Astrocyte (in vitro differentiated cells and primary cell): Measurements from ENCODE around the gene SUOX. TPM values are rescaled to one million over a fixed set of nuclear protein-coding genes. Genes with fewer than 3 reads are reported as not detected.

Experiments used
- DNase-seq: peaks from one replicate; pipeline ENCODE4 v3.0.0-alpha.2; 2010; ENCODE audit warnings: low read depth
- FAIRE-seq: peaks from 2 replicates; lab custom pipeline; 2011; peaks lifted over from hg19 to GRCh38; lab: Jason Lieb, UNC
- H2AFZ ChIP-seq: 2 replicates; pipeline ENCODE4 v1.6.0; 2012; ENCODE audit warnings: low read depth, low read length, inconsistent platforms
- H3K27ac ChIP-seq: 2 replicates; pipeline ENCODE4 v1.5.1; 2011; ENCODE audit warnings: low read depth, low read length, inconsistent platforms
- H3K27me3 ChIP-seq: 2 replicates; pipeline ENCODE4 v1.6.0; 2011; ENCODE audit warnings: low read length, inconsistent platforms; ENCODE audit not compliant: insufficient read depth
- H3K36me3 ChIP-seq: 2 replicates; pipeline ENCODE4 v1.5.1; 2011; ENCODE audit warnings: low read length, inconsistent platforms; ENCODE audit not compliant: insufficient read depth
- H3K4me1 ChIP-seq: 2 replicates; pipeline ENCODE4 v1.5.1; 2011; ENCODE audit warnings: low read length, inconsistent platforms; ENCODE audit not compliant: insufficient read depth
- H3K4me2 ChIP-seq: 2 replicates; pipeline ENCODE4 v1.6.0; 2012; ENCODE audit warnings: low read length, inconsistent platforms
- H3K4me3 ChIP-seq: 2 replicates; pipeline ENCODE4 v1.5.1; 2011; ENCODE audit warnings: low read depth, mild to moderate bottlenecking, low read length, inconsistent platforms; ENCODE audit not compliant: insufficient read depth
- H3K79me2 ChIP-seq: 2 replicates; pipeline ENCODE4 v1.6.0; 2012; ENCODE audit warnings: mild to moderate bottlenecking, low read length, inconsistent platforms; ENCODE audit not compliant: insufficient read depth
- H3K9ac ChIP-seq: 2 replicates; pipeline ENCODE4 v1.6.0; 2012; ENCODE audit warnings: mild to moderate bottlenecking, low read length, inconsistent platforms
- H3K9me3 ChIP-seq: 2 replicates; pipeline ENCODE4 v1.5.1; 2012; ENCODE audit warnings: low read depth, mild to moderate bottlenecking, low read length, inconsistent platforms; ENCODE audit not compliant: insufficient read depth
- H4K20me1 ChIP-seq: 2 replicates; pipeline ENCODE4 v1.6.0; 2012; ENCODE audit warnings: low read length, inconsistent platforms; ENCODE audit not compliant: insufficient read depth
- H3K27ac Mint-ChIP-seq: one replicate; pipeline ENCODE4 v1.8.0; 2021; ENCODE audit warnings: mild to moderate bottlenecking, mixed read lengths; ENCODE audit not compliant: unreplicated experiment
- H3K27me3 Mint-ChIP-seq: one replicate; pipeline ENCODE4 v1.8.0; 2021; ENCODE audit warnings: low read depth, mixed read lengths; ENCODE audit not compliant: unreplicated experiment
- H3K36me3 Mint-ChIP-seq: one replicate; pipeline ENCODE4 v1.8.0; 2021; ENCODE audit warnings: low read depth, mixed read lengths; ENCODE audit not compliant: unreplicated experiment
- H3K4me1 Mint-ChIP-seq: one replicate; pipeline ENCODE4 v1.8.0; 2021; ENCODE audit warnings: low read depth, mixed read lengths; ENCODE audit not compliant: unreplicated experiment
- H3K4me3 Mint-ChIP-seq: one replicate; pipeline ENCODE4 v1.8.0; 2021; ENCODE audit warnings: mild to moderate bottlenecking, moderate library complexity, mixed read lengths; ENCODE audit not compliant: unreplicated experiment
- H3K9me3 Mint-ChIP-seq: one replicate; pipeline ENCODE4 v1.8.0; 2021; ENCODE audit warnings: mild to moderate bottlenecking, mixed read lengths; ENCODE audit not compliant: unreplicated experiment
- EZH2 ChIP-seq: IDR thresholded peaks from 2 replicates; pipeline ENCODE4 v1.6.1; 2012; ENCODE audit warnings: mild to moderate bottlenecking, low read length, inconsistent platforms; ENCODE audit not compliant: insufficient read depth
- total RNA-seq: library from RNA; stranded (reverse); gene quantifications from 2 replicates; pipeline ENCODE4 v1.2.1, GENCODE V29; 2021
- TF ChIP-seq, protein P1 (sequence below): IDR thresholded peaks from 2 replicates; pipeline ENCODE4 v1.5.1; 2011; ENCODE audit warnings: low read depth, mild to moderate bottlenecking, inconsistent platforms, low read length, moderate library complexity; ENCODE audit not compliant: insufficient read depth

SUOX gene
- total RNA-seq, 1 donor from 2014 or later = 14.3 TPM

DNA sequence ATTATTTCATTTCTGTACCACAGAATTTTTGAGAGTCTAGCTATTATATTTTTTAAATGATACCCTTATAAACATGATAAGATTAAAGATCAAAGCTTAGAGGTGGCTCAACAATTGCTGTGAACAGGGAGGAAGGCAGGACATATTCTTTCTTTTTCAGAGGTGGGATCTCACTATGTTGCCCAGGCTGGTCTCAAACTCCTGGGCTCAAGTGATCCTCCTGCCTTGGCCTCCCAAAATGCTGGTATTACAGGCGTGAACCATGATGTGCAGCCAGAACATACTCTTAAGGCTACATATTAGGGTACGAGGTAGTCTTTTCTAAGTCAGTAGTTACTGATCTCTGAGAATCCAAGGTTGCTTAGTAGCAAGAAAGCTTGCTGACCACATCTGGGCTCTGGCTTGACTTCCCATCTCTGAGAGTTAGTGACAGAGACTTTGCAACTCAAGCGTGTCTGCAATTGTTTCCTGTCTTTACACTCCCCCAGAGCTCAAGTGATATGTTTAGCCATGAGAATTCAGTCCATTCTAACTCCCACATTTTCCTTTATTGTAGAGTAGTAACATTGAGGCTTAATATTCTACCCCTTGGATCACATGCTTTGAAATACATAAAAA is 14.6 kb upstream of the SUOX start:
- no peaks in the 10 kb centered on the region for H3K9me3 Mint-ChIP-seq
- no peak overlapping the region for H3K4me3 ChIP-seq
- H3K36me3 ChIP-seq = peaks cover 31% of the 10 kb centered on the region

DNA sequence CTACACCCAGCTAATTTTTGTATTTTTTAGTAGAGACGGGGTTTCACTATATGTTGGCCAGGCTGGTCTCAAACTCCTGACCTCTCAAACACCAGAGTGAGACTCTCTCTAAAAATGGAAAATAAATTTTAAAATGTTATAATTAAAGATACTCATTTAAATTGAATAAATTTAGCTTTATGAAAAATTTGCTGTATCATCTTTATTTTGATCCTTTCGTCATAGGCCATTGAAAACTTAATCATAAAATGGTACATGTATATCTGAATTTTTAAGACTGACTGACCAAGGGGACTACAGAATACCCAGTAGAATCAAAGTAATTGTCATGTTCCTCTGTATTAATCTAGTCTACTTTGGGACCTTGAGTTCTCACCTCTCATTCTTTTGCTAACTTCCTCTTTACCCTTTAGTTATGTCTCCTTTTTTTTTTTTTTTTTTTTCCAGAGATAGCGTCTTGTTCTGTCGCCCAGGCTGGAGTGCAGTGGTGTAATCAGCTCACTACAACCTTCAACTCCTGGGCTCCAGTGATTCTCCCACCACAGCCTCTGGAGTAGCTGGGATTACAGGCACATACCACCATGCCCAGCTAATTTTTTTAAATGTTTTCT is 13.7 kb upstream of the SUOX start:
- FAIRE-seq = no peak
- H3K4me1 ChIP-seq = peaks cover 5% of the 10 kb centered on the region
- no peak overlapping the region for H3K9ac ChIP-seq
- no peak overlapping the region for H3K27ac ChIP-seq
- peaks cover 29% of the 10 kb centered on the region for H3K79me2 ChIP-seq
- no peak overlapping the region for H3K4me3 ChIP-seq
- Mint-ChIP-seq H3K4me3 (no peak overlapping the region), H3K27me3 (no peaks in the 10 kb centered on the region), H3K27ac (no peak overlapping the region), H3K4me1 (peaks cover 13% of the 10 kb centered on the region), H3K36me3 (peaks cover 30% of the 10 kb centered on the region), H3K9me3 (no peaks in the 10 kb centered on the region)
- TF ChIP-seq, protein P1, sequence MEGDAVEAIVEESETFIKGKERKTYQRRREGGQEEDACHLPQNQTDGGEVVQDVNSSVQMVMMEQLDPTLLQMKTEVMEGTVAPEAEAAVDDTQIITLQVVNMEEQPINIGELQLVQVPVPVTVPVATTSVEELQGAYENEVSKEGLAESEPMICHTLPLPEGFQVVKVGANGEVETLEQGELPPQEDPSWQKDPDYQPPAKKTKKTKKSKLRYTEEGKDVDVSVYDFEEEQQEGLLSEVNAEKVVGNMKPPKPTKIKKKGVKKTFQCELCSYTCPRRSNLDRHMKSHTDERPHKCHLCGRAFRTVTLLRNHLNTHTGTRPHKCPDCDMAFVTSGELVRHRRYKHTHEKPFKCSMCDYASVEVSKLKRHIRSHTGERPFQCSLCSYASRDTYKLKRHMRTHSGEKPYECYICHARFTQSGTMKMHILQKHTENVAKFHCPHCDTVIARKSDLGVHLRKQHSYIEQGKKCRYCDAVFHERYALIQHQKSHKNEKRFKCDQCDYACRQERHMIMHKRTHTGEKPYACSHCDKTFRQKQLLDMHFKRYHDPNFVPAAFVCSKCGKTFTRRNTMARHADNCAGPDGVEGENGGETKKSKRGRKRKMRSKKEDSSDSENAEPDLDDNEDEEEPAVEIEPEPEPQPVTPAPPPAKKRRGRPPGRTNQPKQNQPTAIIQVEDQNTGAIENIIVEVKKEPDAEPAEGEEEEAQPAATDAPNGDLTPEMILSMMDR = no peak
- TF ChIP-seq EZH2 = no peak
- H3K27me3 ChIP-seq = no peaks in the 10 kb centered on the region
- H2AFZ ChIP-seq = no peak overlapping the region
- no peak overlapping the region for H3K4me2 ChIP-seq
- DNase-seq = no peak
- H3K36me3 ChIP-seq = peaks cover 35% of the 10 kb centered on the region
- H4K20me1 ChIP-seq = peaks cover 38% of the 10 kb centered on the region
- H3K9me3 ChIP-seq = no peaks in the 10 kb centered on the region

More for the DNA sequence above, 14.6 kb upstream of the SUOX start:
- no peaks in the 10 kb centered on the region for H3K27me3 Mint-ChIP-seq
- Histone ChIP-seq H3K27ac (no peak overlapping the region), H3K79me2 (peaks cover 36% of the 10 kb centered on the region), H2AFZ (no peak overlapping the region), H3K9me3 (no peaks in the 10 kb centered on the region), H4K20me1 (peaks cover 44% of the 10 kb centered on the region), H3K9ac (no peak overlapping the region), H3K4me2 (no peak overlapping the region), H3K27me3 (no peaks in the 10 kb centered on the region), H3K4me1 (peaks cover 5% of the 10 kb centered on the region)
- no peak overlapping the region for H3K4me3 Mint-ChIP-seq
- TF ChIP-seq, protein P1 = no peak
- TF ChIP-seq EZH2 = no peak
- peaks cover 14% of the 10 kb centered on the region for H3K4me1 Mint-ChIP-seq
- no peak for DNase-seq
- H3K27ac Mint-ChIP-seq = no peak overlapping the region
- no peak for FAIRE-seq
- peaks cover 31% of the 10 kb centered on the region for H3K36me3 Mint-ChIP-seq

DNA sequence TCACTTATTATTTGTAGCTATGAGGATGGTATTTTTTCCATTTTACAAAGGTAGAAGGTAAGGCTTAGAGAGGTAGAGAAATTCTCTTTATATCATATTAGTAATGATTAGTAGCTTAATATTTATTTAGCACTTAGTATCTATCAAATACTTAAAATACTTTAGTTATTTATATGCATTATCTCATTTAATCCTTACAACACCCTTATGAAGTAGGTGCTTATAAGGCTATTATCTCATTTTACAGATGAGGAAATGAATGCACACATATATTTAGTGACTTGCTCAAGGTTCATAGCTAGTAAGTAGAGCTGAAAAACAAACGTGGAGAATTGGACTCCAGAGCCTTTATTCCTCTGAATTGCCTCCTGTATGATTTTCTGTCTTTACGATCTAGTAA is 12.2 kb upstream of the SUOX start:
- DNase-seq = no peak

More for the DNA sequence above, 12.2 kb upstream of the SUOX start:
- peaks cover 5% of the 10 kb centered on the region for H3K4me1 ChIP-seq
- no peaks in the 10 kb centered on the region for H3K9me3 ChIP-seq
- H3K27me3 ChIP-seq = no peaks in the 10 kb centered on the region
- H3K36me3 ChIP-seq = peaks cover 34% of the 10 kb centered on the region
- peaks cover 26% of the 10 kb centered on the region for H3K36me3 Mint-ChIP-seq
- H3K27ac Mint-ChIP-seq = no peak overlapping the region
- peaks cover 10% of the 10 kb centered on the region for H3K4me1 Mint-ChIP-seq
- H3K4me3 Mint-ChIP-seq = no peak overlapping the region
- no peak overlapping the region for H3K27ac ChIP-seq
- FAIRE-seq = no peak
- no peak overlapping the region for H2AFZ ChIP-seq
- no peak overlapping the region for H3K4me2 ChIP-seq
- H3K4me3 ChIP-seq = no peak overlapping the region
- H3K79me2 ChIP-seq = peaks cover 17% of the 10 kb centered on the region
- no peak overlapping the region for H3K9ac ChIP-seq
- H3K9me3 Mint-ChIP-seq = no peaks in the 10 kb centered on the region
- H3K27me3 Mint-ChIP-seq = no peaks in the 10 kb centered on the region
- peaks cover 28% of the 10 kb centered on the region for H4K20me1 ChIP-seq
- TF ChIP-seq EZH2 = no peak
- TF ChIP-seq, protein P1 = no peak
